K562 (cell line): ENCODE measurements around the gene GABPB2. TPM values are rescaled to one million over a fixed set of nuclear protein-coding genes. Genes with fewer than 3 reads are reported as not detected.

Experiments used
- ATF2 ChIP-seq: sonication (generic); formaldehyde crosslinking; IDR thresholded peaks from 2 replicates; pipeline ENCODE4 v1.8.1; 2022; ENCODE audit warnings: missing genetic modification reagents
- BCOR ChIP-seq: fragments of 450-650 bp; IDR thresholded peaks from 2 replicates; pipeline ENCODE4 v1.6.1; 2016
- CAMTA2 ChIP-seq: fragments of 250-450 bp; sonication (Bioruptor Pico); conservative IDR thresholded peaks from 2 replicates; pipeline ENCODE4 v1.5.1; 2022
- CBX5 ChIP-seq: IDR thresholded peaks from 2 replicates; pipeline ENCODE4 v1.6.1; 2014; ENCODE audit warnings: low read depth, borderline replicate concordance
- HLTF ChIP-seq: fragments of 450-650 bp; IDR thresholded peaks from 2 replicates; pipeline ENCODE4 v1.6.1; 2016
- MECOM ChIP-seq: fragments of 250-450 bp; sonication (Bioruptor Pico); IDR thresholded peaks from 2 replicates; pipeline ENCODE4 v1.8.0; 2022; ENCODE audit warnings: inconsistent platforms
- MEF2D ChIP-seq: conservative IDR thresholded peaks from 2 replicates; pipeline ENCODE4 v1.6.1; 2016; ENCODE audit warnings: low read depth, missing genetic modification characterization, missing compliant biosample characterization
- NFE2 ChIP-seq: IDR thresholded peaks from 2 replicates; pipeline ENCODE4 v1.6.1; 2014; ENCODE audit warnings: antibody characterized with exemption, low read depth
- SMAD2 ChIP-seq: fragments of 150-350 bp; IDR thresholded peaks from 2 replicates; pipeline ENCODE4 v1.6.1; 2014; ENCODE audit warnings: low read depth, mild to moderate bottlenecking, low read length
- SOX6 ChIP-seq: fragments of 450-650 bp; IDR thresholded peaks from 2 replicates; pipeline ENCODE4 v1.6.1; 2014; ENCODE audit warnings: mild to moderate bottlenecking
- SRSF7 ChIP-seq: fragments of 200-400 bp; formaldehyde crosslinking; optimal IDR thresholded peaks from 2 replicates; pipeline ENCODE3; 2017; ENCODE audit warnings: mild to moderate bottlenecking, low read depth, low read length
- TSHZ1 ChIP-seq: fragments of 250-450 bp; sonication (Bioruptor Pico); IDR thresholded peaks from 2 replicates; pipeline ENCODE4 v1.4.0; 2020; ENCODE audit warnings: mild to moderate bottlenecking, moderate library complexity
- ZNF318 ChIP-seq, 2 experiments: fragments of 450-650 bp; IDR thresholded peaks; 2 replicates each; pipeline ENCODE4 v1.6.1; 2016; ENCODE audit warnings: mild to moderate bottlenecking in 2 of 2, borderline replicate concordance in 1 of 2, low read depth in 1 of 2, moderate library complexity in 1 of 2
- ZNF408 ChIP-seq: fragments of 250-450 bp; sonication (Bioruptor Pico); IDR thresholded peaks from 2 replicates; pipeline ENCODE4 v1.4.0; 2020; ENCODE audit warnings: low read depth, mild to moderate bottlenecking, moderate library complexity
- ZNF511 ChIP-seq: sonication (generic); formaldehyde crosslinking; IDR thresholded peaks from 2 replicates; pipeline ENCODE4 v1.8.0; 2022; ENCODE audit warnings: mild to moderate bottlenecking, missing genetic modification reagents
- polyA plus RNA-seq, 8 experiments: library from polyadenylated mRNA; depleted of rRNA in 4 of 8; stranded (reverse) in 5 of 8; unstranded in 3 of 8; fragments of >200 nt; fragmentation: Nextera tagmentation in 2 of 8; fragmentation: Illumina TruSeq in 1 of 8; extraction: Ambion mirVana in 2 of 8; extraction: Trizol in 1 of 8; gene quantifications; 2 replicates each; pipeline versions ENCODE4 v1.2.1 to v1.2.3, GENCODE V29; 2011 to 2014; ENCODE audit warnings: inconsistent platforms in 1 of 8, missing spikeins in 1 of 8
- total RNA-seq, 7 experiments: library from RNA; depleted of rRNA in 6 of 7; stranded (reverse); fragments of >200 nt in 6 of 7; fragmentation: Illumina TruSeq in 2 of 7; extraction: Trizol in 2 of 7; gene quantifications; 2 replicates each; pipeline versions ENCODE4 v1.2.1 to v1.2.3, GENCODE V29; 2011 to 2021; ENCODE audit warnings: low replicate concordance in 1 of 7

The GABPB2 gene
- total and polyA plus RNA-seq, 9 of the 15 experiments (the other 6 are each of a cell fraction or from before 2014, with no cell fraction given), result 2.2 to 13.3 (median 6.1) TPM

- 0 out of 2 replicates have a peak, but pooled peaks have one; percentile 35 for TF ChIP-seq BCOR
- no peak for TF ChIP-seq ZNF408 (CRISPR knock-in tag)
- no peak for TF ChIP-seq NFE2
- no peak for TF ChIP-seq SRSF7
- no peak for TF ChIP-seq CAMTA2 (CRISPR knock-in tag)
- no peak for TF ChIP-seq MEF2D (tag)
- TF ChIP-seq ZNF318 (IDR thresholded peaks at IDR 0.05; ENCODE audit: borderline replicate concordance in 1 of 2, low read depth in 1 of 2), result no peak
- TF ChIP-seq ZNF511 (CRISPR knock-in tag), result no peak
- TF ChIP-seq CBX5, result no peak
- TF ChIP-seq HLTF, result no peak
- TF ChIP-seq MECOM (CRISPR knock-in tag), result peak; percentile 58; the same call in 1 of the 2 replicates
- no peak for TF ChIP-seq SMAD2
- peak; percentile 67 for TF ChIP-seq SOX6
- TF ChIP-seq TSHZ1, result no peak
- TF ChIP-seq ATF2, result no peak
Measured at GRCh38 chr1:151054971-151055547, 15.5 kb upstream of the GABPB2 start (continued).
